ENCODE results near the gene CTDSP2.
A peak's percentile ranks its signal among the peaks of the same experiment; 100 is the strongest.
"Not testable (repeated sequence)": the region's sequence is repeated elsewhere in the genome, so short reads cannot be mapped to it uniquely, and the experiment has no call there.

Gene CTDSP2

GRCh38 chr12:57889500-57889989, 43.0 kb upstream of the CTDSP2 start:
- Histone ChIP-seq H3K4me1 (ENCODE audit: control insufficient read depth in 2 of 2, insufficient read depth in 2 of 2, low read length in 2 of 2) (peaks cover 53 to 77% of the 10 kb centered on the region in 2 donors), H3K36me3 (ENCODE audit: control insufficient read depth in 2 of 2, insufficient read depth in 2 of 2, low read length in 2 of 2) (no peaks in the 10 kb centered on the region), H3K4me3 (ENCODE audit: low read length in 2 of 2) (peak overlapping the region; percentile 48 to 51), H3K9me3 (ENCODE audit: control insufficient read depth in 2 of 2, low read length in 2 of 2) (no peaks in the 10 kb centered on the region), H3K27ac (ENCODE audit: low read depth in 2 of 2, low read length in 2 of 2) (peak overlapping the region; percentile 96 to 97), H3K27me3 (ENCODE audit: control insufficient read depth in 2 of 2, insufficient read depth in 2 of 2, low read length in 2 of 2) (no peaks in the 10 kb centered on the region), H3K9ac (ENCODE audit: low read depth in 1 of 2, low read length in 2 of 2) (peak overlapping the region; percentile 60 to 72)

GRCh38 chr12:57888409-57889157, 42.1 kb upstream of the CTDSP2 start:
- H3K9ac ChIP-seq (ENCODE audit: low read depth in 1 of 2, low read length in 2 of 2), result peak overlapping the region; percentile 64 to 72
- H3K27me3 ChIP-seq (ENCODE audit: control insufficient read depth in 2 of 2, insufficient read depth in 2 of 2, low read length in 2 of 2), result no peaks in the 10 kb centered on the region
- H3K36me3 ChIP-seq (ENCODE audit: control insufficient read depth in 2 of 2, insufficient read depth in 2 of 2, low read length in 2 of 2), result no peaks in the 10 kb centered on the region
- peak overlapping the region; percentile 96 to 97 for H3K27ac ChIP-seq (ENCODE audit: low read depth in 2 of 2, low read length in 2 of 2)
- H3K4me1 ChIP-seq (ENCODE audit: control insufficient read depth in 2 of 2, insufficient read depth in 2 of 2, low read length in 2 of 2), result peaks cover 43 to 68% of the 10 kb centered on the region in 2 donors
- H3K9me3 ChIP-seq (ENCODE audit: control insufficient read depth in 2 of 2, low read length in 2 of 2), result no peaks in the 10 kb centered on the region
- H3K4me3 ChIP-seq (ENCODE audit: low read length in 2 of 2), result peak overlapping the region; percentile 48 to 51

- peaks cover 38 to 68% of the 10 kb centered on the region in 2 donors for H3K4me1 ChIP-seq (ENCODE audit: control insufficient read depth in 2 of 2, insufficient read depth in 2 of 2, low read length in 2 of 2)
- H3K36me3 ChIP-seq (ENCODE audit: control insufficient read depth in 2 of 2, insufficient read depth in 2 of 2, low read length in 2 of 2), result no peaks in the 10 kb centered on the region
- H3K9ac ChIP-seq (ENCODE audit: low read depth in 1 of 2, low read length in 2 of 2), result peak overlapping the region in 1 of 2 donors; percentile 64
- H3K27ac ChIP-seq (ENCODE audit: low read depth in 2 of 2, low read length in 2 of 2), result peak overlapping the region; percentile 96 to 97
- no peaks in the 10 kb centered on the region for H3K9me3 ChIP-seq (ENCODE audit: control insufficient read depth in 2 of 2, low read length in 2 of 2)
- no peaks in the 10 kb centered on the region for H3K27me3 ChIP-seq (ENCODE audit: control insufficient read depth in 2 of 2, insufficient read depth in 2 of 2, low read length in 2 of 2)
- peak overlapping the region in 1 of 2 donors; percentile 48 for H3K4me3 ChIP-seq (ENCODE audit: low read length in 2 of 2)
These were observed 41.3 kb upstream of the CTDSP2 start for GRCh38 chr12:57887631-57888408.

GRCh38 chr12:57886964-57887363, 40.4 kb upstream of the CTDSP2 start:
- H3K4me3 ChIP-seq (ENCODE audit: low read length in 2 of 2); H3K9me3 ChIP-seq (ENCODE audit: control insufficient read depth in 2 of 2, low read length in 2 of 2); H3K27me3 ChIP-seq (ENCODE audit: control insufficient read depth in 2 of 2, insufficient read depth in 2 of 2, low read length in 2 of 2); H3K36me3 ChIP-seq (ENCODE audit: control insufficient read depth in 2 of 2, insufficient read depth in 2 of 2, low read length in 2 of 2): not testable (repeated sequence)
- H3K27ac ChIP-seq (ENCODE audit: low read depth in 2 of 2, low read length in 2 of 2), result peak overlapping the region; percentile 56 to 78
- H3K9ac ChIP-seq (ENCODE audit: low read depth in 1 of 2, low read length in 2 of 2), result peak overlapping the region in 1 of 2 donors; percentile 23
- H3K4me1 ChIP-seq (ENCODE audit: control insufficient read depth in 2 of 2, insufficient read depth in 2 of 2, low read length in 2 of 2), result peaks cover 37 to 63% of the 10 kb centered on the region in 2 donors

DNA sequence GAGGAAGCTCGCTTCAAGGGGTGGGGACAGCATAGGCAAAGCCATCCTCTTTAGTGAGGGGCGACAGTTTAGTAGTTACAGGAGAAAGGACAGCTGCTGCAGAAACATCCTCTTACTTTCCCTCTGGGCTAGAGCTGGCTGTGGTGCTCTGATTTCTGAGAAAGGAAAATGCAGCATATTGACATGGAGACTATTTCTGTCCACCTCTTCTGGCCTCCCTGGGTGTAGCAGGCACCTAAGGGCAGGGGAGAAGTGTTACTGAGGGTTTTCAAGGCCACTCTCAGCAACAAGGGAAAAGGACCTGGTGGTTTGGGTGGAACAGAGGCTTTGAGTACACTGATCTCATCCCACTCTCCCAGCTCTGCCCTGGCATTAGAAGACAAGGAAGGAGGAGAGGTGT, 40.0 kb upstream of the CTDSP2 start:
- peaks cover 41 to 63% of the 10 kb centered on the region in 2 donors for H3K4me1 ChIP-seq (ENCODE audit: control insufficient read depth in 2 of 2, insufficient read depth in 2 of 2, low read length in 2 of 2)

DNA sequence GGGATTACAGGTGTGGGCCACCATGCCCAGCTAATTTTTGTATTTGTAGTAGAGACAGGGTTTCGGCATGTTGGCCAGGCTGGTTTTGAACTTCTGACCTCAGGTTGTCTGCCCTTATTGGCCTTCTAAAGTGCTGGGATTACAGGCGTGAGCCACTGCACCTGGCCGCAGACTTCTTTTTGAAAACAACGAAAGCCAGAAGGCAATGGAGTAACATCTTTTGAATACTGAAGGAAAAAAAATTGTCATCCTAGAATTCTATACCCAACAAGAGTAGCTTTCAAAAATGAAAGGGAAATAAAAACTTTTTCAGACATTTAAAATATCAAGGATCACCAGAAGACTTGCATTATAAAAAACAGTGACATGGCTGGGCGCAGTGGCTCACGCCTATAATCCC, 38.7 kb upstream of the CTDSP2 start:
- H3K36me3 ChIP-seq (ENCODE audit: control insufficient read depth in 2 of 2, insufficient read depth in 2 of 2, low read length in 2 of 2), result no peaks in the 10 kb centered on the region
- no peak overlapping the region for H3K27ac ChIP-seq (ENCODE audit: low read depth in 2 of 2, low read length in 2 of 2)
- H3K27me3 ChIP-seq (ENCODE audit: control insufficient read depth in 2 of 2, insufficient read depth in 2 of 2, low read length in 2 of 2), result no peaks in the 10 kb centered on the region
- no peak overlapping the region for H3K4me3 ChIP-seq (ENCODE audit: low read length in 2 of 2)
- no peak overlapping the region for H3K9ac ChIP-seq (ENCODE audit: low read depth in 1 of 2, low read length in 2 of 2)
- H3K9me3 ChIP-seq (ENCODE audit: control insufficient read depth in 2 of 2, low read length in 2 of 2), result no peaks in the 10 kb centered on the region
- peaks cover 37 to 58% of the 10 kb centered on the region in 2 donors for H3K4me1 ChIP-seq (ENCODE audit: control insufficient read depth in 2 of 2, insufficient read depth in 2 of 2, low read length in 2 of 2)

More for the DNA sequence above, 40.0 kb upstream of the CTDSP2 start:
- Histone ChIP-seq H3K9ac (ENCODE audit: low read depth in 1 of 2, low read length in 2 of 2) (peak overlapping the region in 1 of 2 donors; percentile 23), H3K36me3 (ENCODE audit: control insufficient read depth in 2 of 2, insufficient read depth in 2 of 2, low read length in 2 of 2) (no peaks in the 10 kb centered on the region), H3K27me3 (ENCODE audit: control insufficient read depth in 2 of 2, insufficient read depth in 2 of 2, low read length in 2 of 2) (no peaks in the 10 kb centered on the region), H3K9me3 (ENCODE audit: control insufficient read depth in 2 of 2, low read length in 2 of 2) (no peaks in the 10 kb centered on the region), H3K27ac (ENCODE audit: low read depth in 2 of 2, low read length in 2 of 2) (peak overlapping the region; percentile 56 to 78), H3K4me3 (ENCODE audit: low read length in 2 of 2) (no peak overlapping the region)

DNA sequence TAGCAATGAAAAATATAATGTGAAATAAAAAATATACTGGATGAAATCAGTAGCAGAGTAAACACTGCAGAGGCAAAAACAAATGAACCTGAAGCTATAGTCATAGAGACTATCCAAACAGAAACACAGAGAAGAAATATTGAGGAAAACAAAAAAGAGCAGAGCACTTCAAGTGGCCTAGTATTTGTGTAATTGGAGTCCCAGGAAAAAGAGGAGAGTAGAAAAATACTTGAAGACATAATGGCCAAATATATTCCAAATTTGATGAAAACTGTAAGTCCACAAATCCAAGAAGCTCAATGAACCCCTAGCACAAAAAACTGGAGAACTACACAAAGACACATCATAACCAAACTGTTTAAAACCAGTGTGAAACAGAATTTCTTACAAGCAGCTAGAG, 37.2 kb upstream of the CTDSP2 start:
- Histone ChIP-seq H3K4me3 (ENCODE audit: low read length in 2 of 2) (no peak overlapping the region), H3K27ac (ENCODE audit: low read depth in 2 of 2, low read length in 2 of 2) (peak overlapping the region in 1 of 2 donors; percentile 92), H3K9ac (ENCODE audit: low read depth in 1 of 2, low read length in 2 of 2) (no peak overlapping the region), H3K4me1 (ENCODE audit: control insufficient read depth in 2 of 2, insufficient read depth in 2 of 2, low read length in 2 of 2) (peaks cover 23 to 43% of the 10 kb centered on the region in 2 donors), H3K36me3 (ENCODE audit: control insufficient read depth in 2 of 2, insufficient read depth in 2 of 2, low read length in 2 of 2) (no peaks in the 10 kb centered on the region), H3K27me3 (ENCODE audit: control insufficient read depth in 2 of 2, insufficient read depth in 2 of 2, low read length in 2 of 2) (no peaks in the 10 kb centered on the region), H3K9me3 (ENCODE audit: control insufficient read depth in 2 of 2, low read length in 2 of 2) (no peaks in the 10 kb centered on the region)

DNA sequence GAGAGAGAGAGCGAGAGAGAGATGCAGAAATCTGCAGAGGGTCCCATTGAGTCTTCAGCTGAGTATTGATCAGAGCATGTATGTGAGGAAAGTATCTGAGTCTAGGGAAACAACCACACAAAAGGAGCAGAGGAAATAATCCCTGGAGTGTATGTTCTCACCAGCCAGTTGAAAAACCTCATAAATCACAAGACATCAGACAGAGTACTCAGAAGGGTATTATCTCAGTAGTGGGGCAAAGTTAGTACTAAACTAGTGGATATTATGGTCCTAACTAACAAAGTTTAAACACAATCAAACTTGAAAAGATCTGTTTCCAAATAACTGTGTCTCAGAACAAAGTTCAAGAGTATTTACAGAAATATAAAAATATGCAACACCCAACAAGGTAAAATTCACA, 36.5 kb upstream of the CTDSP2 start:
- peaks cover 16 to 37% of the 10 kb centered on the region in 2 donors for H3K4me1 ChIP-seq (ENCODE audit: control insufficient read depth in 2 of 2, insufficient read depth in 2 of 2, low read length in 2 of 2)
- peak overlapping the region; percentile 75 to 92 for H3K27ac ChIP-seq (ENCODE audit: low read depth in 2 of 2, low read length in 2 of 2)
- no peaks in the 10 kb centered on the region for H3K9me3 ChIP-seq (ENCODE audit: control insufficient read depth in 2 of 2, low read length in 2 of 2)
- peak overlapping the region in 1 of 2 donors; percentile 12 for H3K4me3 ChIP-seq (ENCODE audit: low read length in 2 of 2)
- no peaks in the 10 kb centered on the region for H3K27me3 ChIP-seq (ENCODE audit: control insufficient read depth in 2 of 2, insufficient read depth in 2 of 2, low read length in 2 of 2)
- no peaks in the 10 kb centered on the region for H3K36me3 ChIP-seq (ENCODE audit: control insufficient read depth in 2 of 2, insufficient read depth in 2 of 2, low read length in 2 of 2)
- H3K9ac ChIP-seq (ENCODE audit: low read depth in 1 of 2, low read length in 2 of 2), result peak overlapping the region in 1 of 2 donors; percentile 10

DNA sequence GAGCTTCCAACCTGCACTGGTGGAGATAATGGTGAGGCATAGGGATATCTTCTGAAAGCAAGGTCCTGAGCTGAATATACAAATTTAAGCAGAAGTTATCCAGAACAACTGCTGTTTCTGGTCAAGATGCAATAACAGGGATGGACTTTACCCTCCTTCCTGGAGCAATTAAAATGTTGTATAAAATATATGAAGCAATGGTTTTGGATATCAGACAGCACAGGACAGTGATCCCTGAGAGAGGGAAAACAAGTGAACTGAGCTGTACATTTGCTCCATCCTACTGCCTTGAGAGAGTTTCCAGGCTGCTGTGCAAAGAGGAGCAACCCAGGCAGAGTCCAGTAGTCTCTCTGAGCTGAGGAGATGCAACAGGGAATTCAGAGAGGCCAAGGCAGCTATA, 36.0 kb upstream of the CTDSP2 start:
- no peaks in the 10 kb centered on the region for H3K9me3 ChIP-seq (ENCODE audit: control insufficient read depth in 2 of 2, low read length in 2 of 2)
- peak overlapping the region in 1 of 2 donors; percentile 10 for H3K9ac ChIP-seq (ENCODE audit: low read depth in 1 of 2, low read length in 2 of 2)
- no peaks in the 10 kb centered on the region for H3K27me3 ChIP-seq (ENCODE audit: control insufficient read depth in 2 of 2, insufficient read depth in 2 of 2, low read length in 2 of 2)
- peak overlapping the region in 1 of 2 donors; percentile 12 for H3K4me3 ChIP-seq (ENCODE audit: low read length in 2 of 2)
- no peaks in the 10 kb centered on the region for H3K36me3 ChIP-seq (ENCODE audit: control insufficient read depth in 2 of 2, insufficient read depth in 2 of 2, low read length in 2 of 2)
- peaks cover 12 to 32% of the 10 kb centered on the region in 2 donors for H3K4me1 ChIP-seq (ENCODE audit: control insufficient read depth in 2 of 2, insufficient read depth in 2 of 2, low read length in 2 of 2)
- H3K27ac ChIP-seq (ENCODE audit: low read depth in 2 of 2, low read length in 2 of 2), result peak overlapping the region; percentile 75 to 92

- Histone ChIP-seq H3K36me3 (ENCODE audit: control insufficient read depth in 2 of 2, insufficient read depth in 2 of 2, low read length in 2 of 2) (no peaks in the 10 kb centered on the region), H3K4me1 (ENCODE audit: control insufficient read depth in 2 of 2, insufficient read depth in 2 of 2, low read length in 2 of 2) (peaks cover 12 to 22% of the 10 kb centered on the region in 2 donors), H3K9me3 (ENCODE audit: control insufficient read depth in 2 of 2, low read length in 2 of 2) (no peaks in the 10 kb centered on the region), H3K27me3 (ENCODE audit: control insufficient read depth in 2 of 2, insufficient read depth in 2 of 2, low read length in 2 of 2) (no peaks in the 10 kb centered on the region), H3K27ac (ENCODE audit: low read depth in 2 of 2, low read length in 2 of 2) (peak overlapping the region; percentile 88 to 92), H3K4me3 (ENCODE audit: low read length in 2 of 2) (no peak overlapping the region), H3K9ac (ENCODE audit: low read depth in 1 of 2, low read length in 2 of 2) (peak overlapping the region in 1 of 2 donors; percentile 60)
These were observed 34.9 kb upstream of the CTDSP2 start for GRCh38 chr12:57881475-57881874.

Data from mucosa of rectum (tissue), 2 donors.